Activated CD4-positive, alpha-beta T cell treated with anti-CD3 and anti-CD28 coated beads, Interleukin-2, amount 50 U/mL, for 4 hours (primary cell): ENCODE results near the gene VWA5B2.
A peak's percentile ranks its signal among the peaks of the same experiment; 100 is the strongest.

ENCODE experiments used
- DNase-seq, 2 experiments: peaks; one replicate each; pipeline ENCODE4 v3.0.0-alpha.2; 2020

The VWA5B2 gene

GRCh38 chr3:184227481-184227935 is 1.9 kb upstream of the VWA5B2 start:
- peak; percentile 38 to 46 for DNase-seq

DNA sequence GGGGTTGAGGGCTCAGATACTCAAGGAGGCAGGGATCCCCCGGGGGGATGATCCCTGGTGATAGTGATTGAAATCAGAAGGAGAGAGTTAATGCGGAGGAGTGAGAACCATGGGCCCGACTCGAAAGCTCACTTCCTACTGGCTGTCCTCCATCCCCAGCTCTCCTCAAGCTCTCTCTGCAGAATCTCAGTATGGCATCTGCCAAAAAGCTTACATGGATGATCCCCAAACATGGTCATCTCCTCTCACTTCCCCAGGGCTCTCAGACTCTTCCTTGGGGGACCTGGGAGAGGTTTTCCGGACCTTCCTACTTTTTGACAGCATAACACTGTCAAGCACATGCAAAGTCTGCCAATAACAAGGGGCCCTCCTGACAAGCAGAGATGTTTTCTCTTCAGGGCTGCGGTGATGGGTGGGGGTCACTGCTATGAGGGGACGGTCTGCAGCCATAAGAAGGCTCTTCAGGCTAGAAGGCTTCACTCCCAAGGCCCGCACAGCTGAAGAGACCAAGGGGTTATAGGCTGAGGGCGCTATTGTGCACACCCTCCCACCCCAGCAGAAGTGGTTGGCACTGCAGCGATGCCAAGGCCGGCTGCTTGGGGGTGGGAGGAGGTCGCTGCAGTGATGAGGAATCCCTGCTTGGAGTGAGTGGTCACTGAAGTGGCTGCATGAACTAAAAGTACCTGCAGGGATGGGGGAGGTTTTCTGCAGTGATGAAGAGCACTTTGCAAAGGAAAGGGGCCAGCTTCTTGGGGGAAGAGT is 828 bp upstream of the VWA5B2 start:
- DNase-seq, result no peak

DNA sequence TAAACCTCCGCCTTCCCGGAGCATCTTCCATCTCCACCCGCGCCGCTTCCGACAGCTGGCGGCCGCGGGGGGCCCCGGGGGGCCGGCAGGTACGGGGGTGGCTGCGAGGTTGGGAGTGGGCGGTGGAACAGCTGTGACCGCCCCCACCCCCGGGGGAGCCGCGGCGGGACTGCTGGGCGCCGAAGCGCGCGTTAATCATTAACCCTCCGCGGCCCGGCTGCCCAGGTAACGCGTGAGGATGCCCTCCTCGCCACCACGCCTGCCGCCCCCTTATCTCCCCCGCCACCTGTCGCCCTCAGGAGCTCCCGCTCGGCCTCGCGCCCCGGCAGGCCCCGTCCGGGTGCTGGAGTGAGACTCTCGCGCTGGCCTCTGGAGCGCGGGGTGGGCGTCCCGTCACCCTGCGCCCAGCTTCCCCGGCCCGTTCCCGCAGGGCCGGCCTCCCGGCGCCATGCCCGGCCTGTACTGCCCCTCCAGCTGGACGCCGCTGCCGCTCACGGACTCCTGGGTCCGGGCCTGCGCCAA is 757 bp downstream of the VWA5B2 start:
- DNase-seq, result no peak

DNA sequence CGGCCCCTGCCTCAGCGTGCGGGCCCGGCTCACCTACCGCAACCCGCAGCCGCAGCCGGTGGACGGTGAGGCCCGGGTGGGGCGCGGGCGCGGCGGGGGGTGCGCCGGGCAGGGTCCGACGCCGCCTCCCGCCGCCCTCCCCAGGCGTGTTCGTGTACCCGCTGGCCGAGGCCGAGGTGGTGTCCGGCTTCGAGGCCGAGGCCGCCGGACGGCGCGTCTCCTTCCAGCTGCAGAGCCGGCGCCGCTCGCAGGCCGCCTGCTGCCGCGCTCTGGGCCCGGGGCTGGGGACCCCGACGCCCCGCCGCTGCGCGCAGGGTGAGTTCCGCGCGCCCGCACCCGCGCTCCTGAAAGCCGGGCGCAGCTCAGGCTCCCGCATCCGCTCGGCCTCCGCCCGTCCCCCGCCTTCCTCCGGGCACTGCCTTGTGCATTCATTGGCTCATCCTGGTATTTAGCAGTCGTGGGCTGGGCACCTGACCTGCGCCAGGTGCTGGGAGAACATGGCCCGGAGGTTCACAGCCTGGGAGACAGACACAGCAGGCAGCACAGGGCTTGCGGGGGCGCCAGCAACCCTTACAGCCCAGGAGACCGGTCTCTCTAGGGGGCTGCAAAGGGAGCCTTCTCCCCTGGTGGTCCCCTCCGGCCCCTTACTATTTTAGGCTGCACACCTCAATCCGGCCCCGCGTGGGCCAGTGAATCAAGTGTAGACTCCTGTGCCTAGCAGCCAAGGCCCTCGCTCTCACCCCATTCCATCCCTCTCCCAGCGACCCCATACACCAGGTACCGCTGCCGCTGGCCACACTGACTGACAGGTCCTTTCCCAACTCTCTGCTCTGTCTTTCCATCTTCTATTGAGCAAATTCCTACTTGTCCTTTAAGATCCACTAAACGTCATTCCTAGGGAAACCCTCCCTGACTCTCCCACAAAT is 1.5 kb downstream of the VWA5B2 start:
- no peak for DNase-seq

- no peak for DNase-seq
Observed at GRCh38 chr3:184231671-184232070, 2.3 kb downstream of the VWA5B2 start.

- no peak for DNase-seq
Observed at GRCh38 chr3:184233127-184233843, 3.9 kb downstream of the VWA5B2 start.

- no peak for DNase-seq
Observed at GRCh38 chr3:184234224-184234623, 4.8 kb downstream of the VWA5B2 start.

DNA sequence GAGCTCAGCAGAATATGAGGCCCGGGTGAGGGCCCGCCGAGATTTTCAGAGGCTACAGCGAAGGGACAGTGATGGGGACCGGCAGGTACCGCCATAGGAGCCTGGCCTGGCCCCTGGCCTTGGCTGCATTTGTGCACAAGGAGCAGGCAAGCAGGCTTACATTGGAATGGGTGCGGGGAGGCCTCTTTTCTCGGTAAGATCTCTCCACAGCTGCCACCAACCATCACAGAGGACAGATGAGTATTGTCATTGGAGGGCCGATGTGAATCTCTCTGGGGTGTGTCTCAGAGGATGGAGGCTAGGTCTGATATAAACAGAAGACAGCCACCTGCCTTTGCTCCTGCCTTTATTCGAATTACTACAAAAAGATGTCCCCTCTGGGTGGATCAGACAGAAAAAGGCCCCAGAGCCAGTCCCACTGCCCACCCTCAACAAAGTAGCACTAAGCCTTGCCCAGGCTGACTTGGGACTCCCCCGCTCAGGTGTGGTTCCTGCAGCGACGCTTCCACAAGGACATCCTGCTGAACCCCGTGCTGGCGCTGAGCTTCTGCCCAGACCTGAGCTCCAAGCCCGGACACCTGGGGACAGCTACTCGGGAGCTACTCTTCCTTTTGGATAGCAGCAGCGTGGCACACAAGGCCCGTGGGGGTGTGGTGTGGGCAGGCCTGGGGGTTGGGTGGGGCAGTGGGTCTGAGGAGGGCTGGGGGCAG is 5.4 kb downstream of the VWA5B2 start:
- no peak for DNase-seq

DNA sequence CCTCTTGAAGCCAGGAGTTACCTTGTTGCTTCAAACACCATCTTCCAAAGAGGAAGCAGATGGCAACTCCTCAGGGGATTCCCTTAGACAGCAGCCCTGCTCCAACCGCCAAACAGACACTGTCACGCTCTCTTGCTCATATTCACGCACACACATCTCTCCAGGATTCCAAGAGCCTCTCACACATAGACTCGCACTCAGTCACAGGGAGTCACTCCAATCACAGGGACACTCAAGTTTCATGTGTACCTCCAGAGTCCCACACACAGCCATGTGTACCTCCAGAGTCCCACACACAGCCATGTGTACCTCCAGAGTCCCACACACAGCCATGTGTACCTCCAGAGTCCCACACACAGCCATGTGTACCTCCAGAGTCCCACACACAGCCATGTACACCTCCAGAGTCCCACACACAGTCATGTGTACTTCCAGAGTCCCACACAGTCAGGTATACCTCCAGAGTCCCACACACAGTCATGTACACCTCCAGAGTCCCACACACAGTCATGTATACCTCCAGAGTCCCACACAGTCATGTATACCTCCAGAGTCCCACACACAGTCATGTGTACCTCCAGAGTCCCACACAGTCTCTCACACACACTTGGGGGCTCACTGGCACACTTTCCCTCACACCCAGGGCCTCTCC is 6.1 kb downstream of the VWA5B2 start:
- DNase-seq, result no peak

DNA sequence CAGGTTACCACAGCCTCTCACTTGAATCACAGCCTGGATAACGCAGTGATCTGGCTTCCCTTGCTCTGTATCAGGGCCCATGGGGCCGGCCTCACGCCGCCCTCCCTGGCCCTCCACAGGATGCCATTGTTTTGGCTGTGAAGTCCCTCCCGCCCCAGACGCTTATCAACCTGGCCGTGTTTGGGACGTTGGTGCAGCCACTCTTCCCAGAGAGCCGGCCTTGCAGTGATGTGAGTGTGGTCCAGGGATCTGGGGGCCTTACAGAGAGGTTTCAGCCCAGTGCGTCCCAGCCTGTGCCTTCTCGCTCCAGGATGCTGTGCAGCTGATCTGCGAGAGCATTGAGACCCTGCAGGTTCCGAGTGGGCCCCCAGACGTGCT is 6.6 kb downstream of the VWA5B2 start:
- no peak for DNase-seq

DNA sequence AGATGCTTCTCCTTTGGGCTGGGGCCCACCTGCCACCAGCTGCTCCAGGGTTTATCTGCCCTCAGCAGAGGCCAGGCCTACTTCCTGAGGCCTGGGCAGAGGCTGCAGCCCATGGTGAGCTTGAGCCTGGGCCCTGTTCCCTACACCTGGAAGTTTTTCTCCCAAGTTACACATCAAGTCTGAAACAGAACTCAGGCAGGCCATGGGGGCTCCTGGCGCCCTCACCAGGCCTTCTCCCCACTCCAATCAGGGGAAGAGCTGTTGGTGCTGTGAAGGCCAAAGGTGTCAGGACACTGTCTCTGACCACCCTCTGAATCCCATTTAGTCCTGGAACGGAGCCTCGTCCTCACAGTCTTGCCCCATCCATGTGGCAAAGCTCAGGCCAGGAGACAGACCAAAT is 7.3 kb downstream of the VWA5B2 start:
- no peak for DNase-seq

DNA sequence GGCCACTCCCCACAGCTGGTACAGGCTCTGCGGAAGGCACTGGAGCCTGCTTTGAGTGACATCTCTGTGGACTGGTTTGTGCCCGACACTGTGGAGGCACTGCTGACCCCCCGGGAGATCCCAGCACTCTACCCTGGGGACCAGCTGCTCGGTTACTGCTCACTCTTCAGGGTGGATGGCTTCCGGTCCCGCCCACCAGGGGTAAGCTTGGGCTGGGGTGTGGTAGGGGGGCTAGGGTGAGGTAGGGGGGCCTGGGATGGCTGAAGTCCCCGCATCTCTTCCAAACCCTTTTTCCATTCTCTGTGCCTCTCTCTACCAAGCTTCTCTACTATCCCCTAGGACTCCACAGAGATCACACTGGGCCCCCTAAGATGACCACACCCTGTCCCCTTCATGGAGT is 7.8 kb downstream of the VWA5B2 start:
- DNase-seq, result no peak

GRCh38 chr3:184237807-184238206 is 8.4 kb downstream of the VWA5B2 start:
- DNase-seq, result no peak

- DNase-seq, result no peak
Observed at GRCh38 chr3:184238246-184238818, 8.9 kb downstream of the VWA5B2 start.

GRCh38 chr3:184239221-184239620 is 9.8 kb downstream of the VWA5B2 start:
- no peak for DNase-seq

DNA sequence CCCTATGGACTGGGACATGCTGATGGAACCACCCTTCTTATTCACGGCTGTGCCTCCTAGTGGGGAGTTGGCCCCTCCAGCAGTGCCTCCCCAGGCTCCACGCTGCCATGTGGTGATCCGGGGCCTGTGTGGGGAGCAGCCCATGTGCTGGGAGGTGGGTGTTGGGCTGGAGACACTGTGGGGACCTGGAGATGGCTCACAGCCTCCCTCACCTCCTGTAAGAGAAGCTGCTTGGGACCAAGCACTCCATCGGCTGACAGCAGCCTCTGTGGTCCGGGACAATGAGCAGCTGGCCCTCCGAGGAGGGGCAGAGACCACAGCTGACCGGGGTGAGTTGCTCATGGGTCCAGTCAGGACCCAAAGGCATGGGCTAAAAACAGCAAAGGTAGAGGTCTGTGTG is 10.3 kb downstream of the VWA5B2 start:
- no peak for DNase-seq

GRCh38 chr3:184240384-184241140 is 11.2 kb downstream of the VWA5B2 start:
- DNase-seq, result no peak

- no peak for DNase-seq
Observed at GRCh38 chr3:184241141-184241446, 11.7 kb downstream of the VWA5B2 start.

GRCh38 chr3:184241447-184242296 is 12.3 kb downstream of the VWA5B2 start:
- no peak for DNase-seq

- DNase-seq, result no peak
Observed at GRCh38 chr3:184242297-184242685, 12.9 kb downstream of the VWA5B2 start.
